Measurements from ENCODE around the gene TK1. TPM values are rescaled to one million over a fixed set of nuclear protein-coding genes. Genes with fewer than 3 reads are reported as not detected.

Gene TK1
- total and polyA plus RNA-seq, 12 donors, result 1.3 to 11.6 (median 2.5) TPM

DNA sequence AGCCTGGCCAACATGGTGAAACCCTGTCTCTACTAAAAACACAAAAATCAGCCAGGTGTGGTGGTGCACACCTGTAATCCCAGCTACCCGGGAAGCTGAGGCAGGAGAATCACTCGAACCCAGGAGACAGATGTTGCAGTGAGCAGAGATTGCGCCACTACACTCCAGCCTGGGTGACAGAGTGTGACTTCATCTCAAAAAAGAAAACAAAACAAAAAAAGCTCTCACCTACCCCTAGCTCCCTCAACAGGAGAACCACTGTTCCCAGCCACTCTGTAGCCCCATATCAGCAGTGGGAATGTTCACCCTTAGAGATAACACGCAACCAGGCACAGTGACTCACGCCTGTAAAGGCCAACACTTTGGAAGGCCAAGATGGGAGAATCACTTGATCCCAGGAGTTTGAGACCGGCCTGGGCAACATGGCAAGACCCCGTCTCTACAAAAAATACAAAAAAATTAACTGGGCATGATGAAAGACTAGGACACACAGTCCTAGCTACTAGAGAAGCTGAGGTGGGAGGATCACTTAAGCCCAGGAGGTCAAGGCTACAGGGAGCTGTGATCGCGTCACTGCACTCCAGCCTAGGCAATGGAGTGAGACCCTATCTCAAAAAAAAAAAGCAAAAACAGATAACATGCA is 50.9 kb downstream of the TK1 start:
- Histone ChIP-seq H3K4me3 (no peak overlapping the region), H3K9me3 (replicated peaks in 1 of 3) (no peaks in the 10 kb centered on the region), H3K36me3 (replicated peaks in 1 of 2) (no peaks in the 10 kb centered on the region), H3K4me1 (replicated peaks in 1 of 2) (peaks cover 3 to 12% of the 10 kb centered on the region in 2 donors), H3K27ac (no peak overlapping the region), H3K27me3 (peaks cover 11% of the 10 kb centered on the region)
- no peak for DNase-seq
- 77 to 86% (median 82%) methylated on average over 8 to 9 of the region's 9 CpGs for whole genome bisulfite sequencing, 4 donors
- intact Hi-C loops (cut with DNase I), result no loop called here
- TF ChIP-seq, protein P1, sequence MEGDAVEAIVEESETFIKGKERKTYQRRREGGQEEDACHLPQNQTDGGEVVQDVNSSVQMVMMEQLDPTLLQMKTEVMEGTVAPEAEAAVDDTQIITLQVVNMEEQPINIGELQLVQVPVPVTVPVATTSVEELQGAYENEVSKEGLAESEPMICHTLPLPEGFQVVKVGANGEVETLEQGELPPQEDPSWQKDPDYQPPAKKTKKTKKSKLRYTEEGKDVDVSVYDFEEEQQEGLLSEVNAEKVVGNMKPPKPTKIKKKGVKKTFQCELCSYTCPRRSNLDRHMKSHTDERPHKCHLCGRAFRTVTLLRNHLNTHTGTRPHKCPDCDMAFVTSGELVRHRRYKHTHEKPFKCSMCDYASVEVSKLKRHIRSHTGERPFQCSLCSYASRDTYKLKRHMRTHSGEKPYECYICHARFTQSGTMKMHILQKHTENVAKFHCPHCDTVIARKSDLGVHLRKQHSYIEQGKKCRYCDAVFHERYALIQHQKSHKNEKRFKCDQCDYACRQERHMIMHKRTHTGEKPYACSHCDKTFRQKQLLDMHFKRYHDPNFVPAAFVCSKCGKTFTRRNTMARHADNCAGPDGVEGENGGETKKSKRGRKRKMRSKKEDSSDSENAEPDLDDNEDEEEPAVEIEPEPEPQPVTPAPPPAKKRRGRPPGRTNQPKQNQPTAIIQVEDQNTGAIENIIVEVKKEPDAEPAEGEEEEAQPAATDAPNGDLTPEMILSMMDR (IDR thresholded peaks at IDR 0.05), result no peak
- no peak for TF ChIP-seq POLR2A (IDR thresholded peaks at IDR 0.05)

- H3K27me3 ChIP-seq, result peaks cover 11% of the 10 kb centered on the region
- TF ChIP-seq POLR2A (IDR thresholded peaks at IDR 0.05), result no peak
- TF ChIP-seq, protein P1 (IDR thresholded peaks at IDR 0.05), result no peak
- peaks cover 0 to 7% of the 10 kb centered on the region in 2 donors for H3K4me1 ChIP-seq (replicated peaks in 1 of 2)
- 69 to 76% (median 73%) methylated on average over 4 to 9 of the region's 9 CpGs for WGBS, 4 donors
- H3K27ac ChIP-seq, result no peak overlapping the region
- no peaks in the 10 kb centered on the region for H3K9me3 ChIP-seq (replicated peaks in 1 of 3)
- DNase-seq, result no peak
- intact Hi-C loops (cut with DNase I), result no loop called here
- H3K36me3 ChIP-seq (replicated peaks in 1 of 2), result no peaks in the 10 kb centered on the region
- no peak overlapping the region for H3K4me3 ChIP-seq
These were observed 51.9 kb downstream of the TK1 start for GRCh38 chr17:78134899-78135385.

GRCh38 chr17:78133971-78134898 is 52.6 kb downstream of the TK1 start:
- WGBS, 4 donors, result 62 to 71% (median 63%) methylated on average over 21 to 39 of the region's 39 CpGs
- DNase-seq, result peak in 3 of 7 donors; percentile 37 to 52 (median 49)
- H3K27me3 ChIP-seq, result peaks cover 11% of the 10 kb centered on the region
- intact Hi-C loops (cut with DNase I), result no loop called here
- H3K4me3 ChIP-seq, result no peak overlapping the region
- no peak overlapping the region for H3K27ac ChIP-seq
- no peaks in the 10 kb centered on the region for H3K36me3 ChIP-seq (replicated peaks in 1 of 2)
- TF ChIP-seq POLR2A (IDR thresholded peaks at IDR 0.05), result no peak
- TF ChIP-seq, protein P1 (IDR thresholded peaks at IDR 0.05), result peak in 5 of 6 experiments; percentile 22 to 45 (median 40)
- H3K4me1 ChIP-seq (replicated peaks in 1 of 2), result peaks cover 0 to 12% of the 10 kb centered on the region in 2 donors
- H3K9me3 ChIP-seq (replicated peaks in 1 of 3), result no peaks in the 10 kb centered on the region
